Spleen (tissue), 7 donors: Measurements from ENCODE around the gene PDE4D.

ENCODE experiments used
- POLR2A ChIP-seq, 3 donors: fragments of 450-650 bp; IDR thresholded peaks; one replicate each; pipeline ENCODE4 v1.5.1; 2017; ENCODE audit warnings: antibody characterized with exemption in 3 of 3, mild to moderate bottlenecking in 1 of 3
- POLR2AphosphoS5 ChIP-seq, 3 donors: sonication (generic); formaldehyde crosslinking; IDR thresholded peaks; one replicate each; pipeline ENCODE4 v1.5.1; 2017; ENCODE audit warnings: antibody characterized with exemption in 3 of 3
- TF ChIP-seq, protein P1 (sequence below), 11 experiments: fragments of 200-600 bp in 7 of 11; fragments of 450-650 bp in 4 of 11; sonication (generic) in 4 of 11; IDR thresholded peaks in 8 of 11; conservative IDR thresholded peaks in 3 of 11; 1 replicate in 7 of 11; 2 replicates in 4 of 11; pipeline versions ENCODE4 v1.4.0 to v1.8.0; 2016 to 2021; ENCODE audit warnings: antibody characterized with exemption in 11 of 11, inconsistent platforms in 4 of 11, mild to moderate bottlenecking in 1 of 11
- donor health status: DM: no; HTN: no; CAD: no; lungs with moderate emphysema.
- donor health status: DM: no; HTN: no; CAD: no.
- donor health status: DM: no; HTN: no; CAD: no.

DNA sequence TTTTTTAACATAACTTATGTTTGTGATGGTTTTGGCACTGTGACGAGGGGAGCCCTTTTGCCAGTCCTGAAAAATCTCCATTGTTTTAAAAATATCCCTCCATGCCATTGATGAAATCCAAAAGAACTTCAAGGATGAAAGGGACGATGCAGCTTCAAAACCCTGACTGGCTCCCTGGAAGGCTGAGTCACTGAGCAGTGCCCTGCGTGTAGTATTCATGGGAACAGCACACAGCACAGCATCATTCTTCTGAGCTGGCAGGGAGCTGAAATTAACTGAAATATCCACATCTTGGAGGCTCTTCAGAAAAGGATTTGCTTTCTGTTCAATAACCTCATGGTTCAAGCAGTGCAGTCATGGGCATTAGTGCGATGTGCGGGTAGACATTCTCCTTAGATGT is 29.7 kb downstream of the PDE4D start:
- TF ChIP-seq POLR2A (IDR thresholded peaks at IDR 0.05), result no peak
- TF ChIP-seq, protein P1, sequence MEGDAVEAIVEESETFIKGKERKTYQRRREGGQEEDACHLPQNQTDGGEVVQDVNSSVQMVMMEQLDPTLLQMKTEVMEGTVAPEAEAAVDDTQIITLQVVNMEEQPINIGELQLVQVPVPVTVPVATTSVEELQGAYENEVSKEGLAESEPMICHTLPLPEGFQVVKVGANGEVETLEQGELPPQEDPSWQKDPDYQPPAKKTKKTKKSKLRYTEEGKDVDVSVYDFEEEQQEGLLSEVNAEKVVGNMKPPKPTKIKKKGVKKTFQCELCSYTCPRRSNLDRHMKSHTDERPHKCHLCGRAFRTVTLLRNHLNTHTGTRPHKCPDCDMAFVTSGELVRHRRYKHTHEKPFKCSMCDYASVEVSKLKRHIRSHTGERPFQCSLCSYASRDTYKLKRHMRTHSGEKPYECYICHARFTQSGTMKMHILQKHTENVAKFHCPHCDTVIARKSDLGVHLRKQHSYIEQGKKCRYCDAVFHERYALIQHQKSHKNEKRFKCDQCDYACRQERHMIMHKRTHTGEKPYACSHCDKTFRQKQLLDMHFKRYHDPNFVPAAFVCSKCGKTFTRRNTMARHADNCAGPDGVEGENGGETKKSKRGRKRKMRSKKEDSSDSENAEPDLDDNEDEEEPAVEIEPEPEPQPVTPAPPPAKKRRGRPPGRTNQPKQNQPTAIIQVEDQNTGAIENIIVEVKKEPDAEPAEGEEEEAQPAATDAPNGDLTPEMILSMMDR (IDR thresholded peaks at IDR 0.05 in 8 of 11, conservative IDR thresholded peaks at IDR 0.05 in 3 of 11), result no peak
- no peak for TF ChIP-seq POLR2AphosphoS5 (IDR thresholded peaks at IDR 0.05)
